Pancreas (tissue), 10 donors: ENCODE results near the gene ARL2. TPM values are rescaled to one million over a fixed set of nuclear protein-coding genes. Genes with fewer than 3 reads are reported as not detected.

Source experiments
- ATAC-seq, 4 donors: fragments of 200-7000 bp; cut with Tn5 transposase; one replicate each; pipeline versions ENCODE4 v1.8.0 to v1.9.1; 2020; ENCODE audit warnings: mild to moderate bottlenecking in 4 of 4, moderate library complexity in 4 of 4
- DNase-seq, 6 donors: peaks; one replicate each; pipeline ENCODE4 v3.0.0-alpha.2; 2020
- FAIRE-seq: peaks from 2 replicates; lab custom pipeline; 2012; peaks lifted over from hg19 to GRCh38; lab: Jason Lieb, UNC
- H3K27ac ChIP-seq, 4 donors: fragments of 200-600 bp; sonication (generic); 1 replicate in 3 of 4; 2 replicates in 1 of 4; pipeline versions ENCODE4 v1.5.0 to v1.8.0; 2020
- H3K27me3 ChIP-seq, 4 donors: fragments of 200-600 bp; one replicate each; pipeline ENCODE4 v1.8.0; 2021
- H3K36me3 ChIP-seq, 3 donors: fragments of 200-600 bp; sonication (generic) in 1 of 3; one replicate each; pipeline versions ENCODE4 v1.5.0 to v1.8.0; 2020 to 2021
- H3K4me1 ChIP-seq, 3 donors: fragments of 200-600 bp; one replicate each; pipeline ENCODE4 v1.8.0; 2021
- H3K4me3 ChIP-seq, 4 donors: fragments of 200-600 bp; sonication (generic) in 2 of 4; one replicate each; pipeline versions ENCODE4 v1.5.0 to v1.8.0; 2020 to 2021
- H3K9me3 ChIP-seq, 4 donors: fragments of 200-600 bp; one replicate each; pipeline ENCODE4 v1.8.0; 2021
- WGBS, 2 donors: extraction: QIAGEN DNeasy Blood & Tissue Kit; methylation state at CpG; one replicate each; pipeline ENCODE4 v1.1.7; 2013; 5-methylcytosine and 5-hydroxymethylcytosine counted together
- intact Hi-C, 3 donors: fragments of 100-400 bp; cut with DNase I; formaldehyde crosslinking; loops; one replicate each; pipeline versions ENCODE4 v1.11.1 to v1.14.2; 2022
- polyA plus RNA-seq, 2 donors: library from polyadenylated mRNA; stranded (reverse); fragments of 200-250 nt; gene quantifications; one replicate each; pipeline ENCODE4 v1.2.3, GENCODE V29; 2013
- total RNA-seq, 6 donors: library from RNA; stranded (reverse); fragmentation: NEBNext Ultra II Directional in 4 of 6; extraction: Animal tissue kit (Norgen Biotek cat#: 25700) in 4 of 6; gene quantifications; one replicate each; pipeline versions ENCODE4 v1.2.1 to v1.2.4, GENCODE V29; 2021 to 2023
- TF ChIP-seq, protein P1 (sequence below), 4 donors: fragments of 200-600 bp; sonication (generic) in 3 of 4; IDR thresholded peaks; one replicate each; pipeline versions ENCODE4 v1.5.0 to v1.8.0; 2021; ENCODE audit warnings: antibody characterized with exemption in 4 of 4
- donor health status: healthy with polysubstance abuse.
- donor health status: DM: no; HTN: no; CAD: no; lungs with moderate emphysema.
- donor health status: DM: no; HTN: no; CAD: no.
- donor health status: control.
- donor health status: control.
- donor health status: Bipolar disorder and iron deficiency.
- donor health status: DM: yes; HTN: yes; CAD: no.
- donor health status: DM: no; HTN: no; CAD: no.
- donor health status: DM: no; HTN: no; CAD: no.
- donor health status: DM: yes; HTN: yes; CAD: no.

The ARL2 gene
- total RNA-seq (10 to 100 TPM; 27.8 to 47.0 (median 31.7) TPM), polyA plus RNA-seq (10 to 100 TPM; 60.0 to 79.1 TPM)

DNA sequence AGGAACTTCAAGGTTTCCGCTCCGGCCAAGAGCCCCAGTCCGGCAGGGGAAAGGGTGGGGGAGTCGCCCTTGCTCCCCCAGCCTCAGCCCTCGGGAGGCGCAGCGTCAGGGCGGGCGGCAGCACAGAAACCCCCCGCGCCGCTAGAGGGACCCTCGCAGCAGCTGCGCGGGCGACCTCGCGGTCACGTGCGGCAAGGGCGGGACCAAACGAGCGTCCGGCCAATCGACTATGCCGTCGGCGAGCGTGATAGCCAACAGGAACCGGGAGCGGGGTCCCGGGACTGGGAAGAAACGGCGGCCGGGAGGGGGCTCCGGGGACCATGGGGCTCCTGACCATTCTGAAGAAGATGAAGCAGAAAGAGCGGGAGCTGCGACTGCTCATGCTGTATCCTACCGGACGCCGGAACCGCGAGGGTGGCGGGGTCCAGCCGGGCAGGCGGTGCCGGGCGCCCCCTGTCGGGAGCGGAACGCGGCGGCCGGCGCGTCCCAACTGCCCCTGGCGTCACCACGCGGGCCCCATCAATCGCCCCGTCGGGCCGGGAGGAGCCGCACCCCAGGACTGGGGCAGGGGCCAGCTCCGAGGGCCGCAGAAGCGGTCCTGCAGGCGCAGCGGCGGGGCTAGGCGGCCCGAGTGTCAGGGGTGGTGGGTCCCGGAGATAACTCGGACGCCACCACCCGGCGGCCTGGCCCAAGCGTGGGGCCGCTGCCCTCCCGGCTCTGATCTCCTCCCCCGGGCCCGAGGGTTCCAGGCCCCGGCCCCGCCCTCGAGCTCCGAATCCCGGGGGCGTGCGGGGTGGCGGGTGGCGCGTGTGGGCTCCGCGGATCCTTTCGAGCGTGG is at the start of gene ARL2:
TSS of gene ARL2 (plus strand) at position 273 of the 838 bp plus-strand sequence. CDS start at position 321, 48 bp downstream.
- no peaks in the 10 kb centered on the region for H3K9me3 ChIP-seq
- intact Hi-C loops = loop anchor here in 1 of 3 donors (10.0 kb wide), 1 partner anchor 101 kb away; the partner anchor contains the start of genes TM7SF2 and ZNHIT2
- H3K27ac ChIP-seq = peak within 1 kb of the TSS; percentile 95 to 99 (median 98)
- TF ChIP-seq, protein P1, sequence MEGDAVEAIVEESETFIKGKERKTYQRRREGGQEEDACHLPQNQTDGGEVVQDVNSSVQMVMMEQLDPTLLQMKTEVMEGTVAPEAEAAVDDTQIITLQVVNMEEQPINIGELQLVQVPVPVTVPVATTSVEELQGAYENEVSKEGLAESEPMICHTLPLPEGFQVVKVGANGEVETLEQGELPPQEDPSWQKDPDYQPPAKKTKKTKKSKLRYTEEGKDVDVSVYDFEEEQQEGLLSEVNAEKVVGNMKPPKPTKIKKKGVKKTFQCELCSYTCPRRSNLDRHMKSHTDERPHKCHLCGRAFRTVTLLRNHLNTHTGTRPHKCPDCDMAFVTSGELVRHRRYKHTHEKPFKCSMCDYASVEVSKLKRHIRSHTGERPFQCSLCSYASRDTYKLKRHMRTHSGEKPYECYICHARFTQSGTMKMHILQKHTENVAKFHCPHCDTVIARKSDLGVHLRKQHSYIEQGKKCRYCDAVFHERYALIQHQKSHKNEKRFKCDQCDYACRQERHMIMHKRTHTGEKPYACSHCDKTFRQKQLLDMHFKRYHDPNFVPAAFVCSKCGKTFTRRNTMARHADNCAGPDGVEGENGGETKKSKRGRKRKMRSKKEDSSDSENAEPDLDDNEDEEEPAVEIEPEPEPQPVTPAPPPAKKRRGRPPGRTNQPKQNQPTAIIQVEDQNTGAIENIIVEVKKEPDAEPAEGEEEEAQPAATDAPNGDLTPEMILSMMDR (IDR thresholded peaks at IDR 0.05) = peak; percentile 81 to 90 (median 84)
- H3K4me1 ChIP-seq = peaks cover 0 to 9% (median 0%) of the 10 kb centered on the region in 3 donors
- DNase-seq (peak; percentile 86 to 95 (median 90)), FAIRE-seq (no peak), ATAC-seq (peak; percentile 87 to 94 (median 90))
- 0 to 1% methylated on average over 75 to 96 of the region's 96 CpGs for WGBS, 2 donors
- no peaks in the 10 kb centered on the region for H3K36me3 ChIP-seq
- H3K4me3 ChIP-seq = peak within 1 kb of the TSS; percentile 70 to 86 (median 80)
- H3K27me3 ChIP-seq = no peaks in the 10 kb centered on the region

DNA sequence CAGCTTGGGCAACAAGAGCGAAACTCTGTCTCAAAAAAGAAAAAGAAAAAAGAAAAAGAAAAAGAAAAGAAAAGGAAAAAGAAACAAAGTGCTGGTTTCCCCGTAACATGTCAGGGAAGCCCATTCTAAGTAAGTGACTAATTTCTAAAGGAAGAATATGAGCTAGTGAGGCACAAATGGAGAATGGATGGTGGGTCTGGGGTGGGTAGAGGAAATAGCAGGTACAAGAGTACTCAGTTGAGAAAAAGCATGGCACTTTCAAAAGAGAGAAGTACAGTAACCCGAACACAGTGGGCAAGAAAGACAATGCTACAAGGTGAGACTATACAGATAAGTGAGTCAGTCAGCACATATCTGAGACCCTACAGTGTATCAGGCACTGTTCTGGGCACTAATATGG is 46.6 kb upstream of the ARL2 start:
- ATAC-seq = no peak
- no peaks in the 10 kb centered on the region for H3K27me3 ChIP-seq
- no peak overlapping the region for H3K27ac ChIP-seq
- no peak for DNase-seq
- intact Hi-C loops = no loop called here
- no peak overlapping the region for H3K4me3 ChIP-seq
- no peaks in the 10 kb centered on the region for H3K36me3 ChIP-seq
- WGBS, 2 donors = 91 to 93% methylated on average over 3 of the region's 3 CpGs
- TF ChIP-seq, protein P1 (IDR thresholded peaks at IDR 0.05) = no peak
- no peaks in the 10 kb centered on the region for H3K9me3 ChIP-seq
- H3K4me1 ChIP-seq = no peaks in the 10 kb centered on the region
- no peak for FAIRE-seq

DNA sequence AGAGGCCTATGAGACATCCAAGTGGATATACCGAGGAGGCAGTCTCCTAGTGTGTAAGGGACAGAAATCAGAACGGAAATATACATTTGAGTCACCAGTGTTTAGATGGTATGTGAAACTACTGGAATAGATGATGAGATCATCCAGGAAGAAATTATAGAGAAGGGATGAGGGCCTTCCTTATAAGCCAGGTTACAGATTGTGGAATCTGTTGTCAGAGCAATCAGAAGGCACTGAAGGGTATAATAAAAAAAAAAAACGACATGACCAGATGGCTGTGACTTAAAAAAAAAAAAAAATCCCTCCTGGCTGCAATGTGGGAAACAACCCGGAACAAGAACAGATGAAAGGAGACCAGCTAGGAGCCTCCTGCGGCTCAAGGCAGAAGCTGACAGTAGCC is 44.8 kb upstream of the ARL2 start:
- Histone ChIP-seq H3K36me3 (no peaks in the 10 kb centered on the region), H3K27me3 (no peaks in the 10 kb centered on the region), H3K27ac (no peak overlapping the region), H3K9me3 (no peaks in the 10 kb centered on the region), H3K4me1 (no peaks in the 10 kb centered on the region), H3K4me3 (no peak overlapping the region)
- intact Hi-C loops = no loop called here
- WGBS, 2 donors = 44 to 51% methylated on average over 5 of the region's 5 CpGs
- no peak for FAIRE-seq
- DNase-seq = no peak
- TF ChIP-seq, protein P1 (IDR thresholded peaks at IDR 0.05) = no peak
- ATAC-seq = peak in 1 of 4 donors; percentile 35

DNA sequence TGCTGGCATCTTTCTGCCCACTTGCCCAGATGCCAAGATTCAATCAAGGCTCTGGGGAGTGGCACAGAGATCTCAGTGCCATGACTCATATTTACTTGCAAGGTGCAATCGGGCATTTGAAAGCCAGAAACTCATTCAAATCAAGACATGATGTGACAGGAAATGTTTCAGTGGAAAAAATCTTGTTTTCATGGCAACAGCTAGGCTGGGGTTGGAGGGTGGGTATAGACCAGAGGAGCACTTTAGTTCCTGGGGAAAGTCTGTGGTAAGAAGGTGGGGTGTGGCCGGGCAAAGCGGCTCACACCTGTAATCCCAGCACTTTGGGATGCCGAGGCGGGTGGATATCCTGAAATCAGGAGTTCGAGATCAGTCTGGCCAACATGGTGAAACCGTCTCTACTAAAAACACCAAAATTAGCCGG is 43.2 kb upstream of the ARL2 start:
- no peaks in the 10 kb centered on the region for H3K9me3 ChIP-seq
- H3K36me3 ChIP-seq = no peaks in the 10 kb centered on the region
- no peaks in the 10 kb centered on the region for H3K27me3 ChIP-seq
- H3K4me1 ChIP-seq = no peaks in the 10 kb centered on the region
- H3K4me3 ChIP-seq = no peak overlapping the region
- WGBS, 2 donors = 86% methylated on average over 8 of the region's 8 CpGs
- no peak overlapping the region for H3K27ac ChIP-seq
- peak in 1 of 6 donors; percentile 31 for DNase-seq
- no peak for FAIRE-seq
- peak in 3 of 4 donors; percentile 33 to 45 (median 35) for ATAC-seq
- intact Hi-C loops = no loop called here
- TF ChIP-seq, protein P1 (IDR thresholded peaks at IDR 0.05) = no peak
